ENCODE results near the gene SELENOI.
"Not testable (repeated sequence)": the region's sequence is repeated elsewhere in the genome, so short reads cannot be mapped to it uniquely, and the experiment has no call there.

Gene SELENOI, protein sequence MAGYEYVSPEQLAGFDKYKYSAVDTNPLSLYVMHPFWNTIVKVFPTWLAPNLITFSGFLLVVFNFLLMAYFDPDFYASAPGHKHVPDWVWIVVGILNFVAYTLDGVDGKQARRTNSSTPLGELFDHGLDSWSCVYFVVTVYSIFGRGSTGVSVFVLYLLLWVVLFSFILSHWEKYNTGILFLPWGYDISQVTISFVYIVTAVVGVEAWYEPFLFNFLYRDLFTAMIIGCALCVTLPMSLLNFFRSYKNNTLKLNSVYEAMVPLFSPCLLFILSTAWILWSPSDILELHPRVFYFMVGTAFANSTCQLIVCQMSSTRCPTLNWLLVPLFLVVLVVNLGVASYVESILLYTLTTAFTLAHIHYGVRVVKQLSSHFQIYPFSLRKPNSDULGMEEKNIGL

DNA sequence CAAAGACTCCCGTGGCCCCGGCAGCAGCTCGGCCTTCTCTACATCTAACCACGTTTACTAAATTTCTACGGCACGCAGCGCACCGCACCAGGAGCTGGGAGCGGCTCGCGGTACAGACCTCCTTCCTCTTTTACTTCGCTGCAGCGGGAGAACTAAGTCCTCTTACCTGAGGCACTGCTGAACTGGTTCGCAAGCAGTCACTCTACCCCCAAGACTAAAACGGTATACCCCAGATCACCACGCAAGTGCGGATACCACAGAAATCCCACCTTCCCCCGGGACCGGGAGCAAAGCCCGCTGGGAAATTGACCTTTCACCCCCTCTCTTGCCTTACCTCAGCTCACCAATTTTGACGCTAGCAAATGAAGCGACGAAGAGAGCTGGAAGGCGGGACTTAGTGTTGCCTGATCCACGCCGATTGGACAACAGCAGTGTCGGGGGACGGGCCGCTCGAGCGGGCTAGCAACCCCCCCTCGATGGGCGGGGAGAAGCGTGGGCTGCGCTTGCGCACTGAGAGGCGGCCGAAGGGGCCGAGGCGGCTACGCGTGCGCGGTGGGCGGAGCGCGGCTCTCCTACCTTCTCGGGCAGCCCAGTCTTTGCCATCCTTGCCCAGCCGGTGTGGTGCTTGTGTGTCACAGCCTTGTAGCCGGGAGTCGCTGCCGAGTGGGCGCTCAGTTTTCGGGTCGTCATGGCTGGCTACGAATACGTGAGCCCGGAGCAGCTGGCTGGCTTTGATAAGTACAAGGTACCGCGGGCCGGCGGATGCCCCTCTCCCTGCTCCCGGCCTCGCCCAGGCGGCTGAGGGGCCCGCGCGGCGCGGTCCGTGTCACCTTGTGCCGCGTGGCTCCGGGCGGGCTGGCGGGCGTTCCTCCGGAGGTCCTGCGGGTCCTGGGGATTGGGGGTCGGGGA lies at the start of gene SELENOI:
Gene SELENOI, plus strand, starts transcription at position 599 of the 909 bp plus-strand sequence. Its CDS starts 90 bp downstream, at position 689.
- DNase-seq, result peak; percentile 99

DNA sequence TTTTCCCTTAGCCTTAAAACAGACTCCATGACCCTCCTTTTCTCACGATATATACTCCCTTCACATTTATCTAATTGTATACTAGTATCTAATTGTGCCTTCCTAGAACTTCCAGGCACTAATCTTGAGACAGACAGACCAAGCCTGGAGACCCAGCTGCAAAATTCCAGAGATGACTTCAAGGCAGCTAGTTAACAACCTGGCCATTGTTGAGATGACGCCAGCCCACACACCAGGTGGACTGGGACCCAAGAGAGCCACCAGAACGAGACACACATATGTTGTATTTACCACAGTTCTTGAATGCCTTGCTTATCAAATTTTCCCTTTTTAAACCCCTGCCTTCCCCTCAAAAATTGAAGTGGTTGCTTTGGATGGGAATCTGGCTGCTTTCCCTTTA lies 48.9 kb upstream of the SELENOI start:
- DNase-seq, result no peak

DNA sequence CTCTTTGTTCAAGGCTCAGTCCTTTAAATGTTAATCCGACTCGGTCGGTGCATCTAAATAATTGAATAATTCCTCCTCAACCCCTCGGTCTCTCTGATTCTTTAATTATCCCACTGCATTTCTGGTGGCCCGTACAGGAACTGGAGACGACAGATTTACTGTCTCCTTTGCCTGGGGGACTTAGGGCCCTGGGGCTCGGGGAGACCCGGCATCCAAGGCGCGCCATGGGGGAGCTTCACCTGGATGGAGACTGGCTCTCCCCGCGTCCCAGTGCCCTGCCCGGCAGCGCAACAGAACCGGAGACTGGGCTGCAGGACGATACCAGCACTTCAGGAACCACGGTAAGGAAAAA lies 47.7 kb upstream of the SELENOI start:
- DNase-seq, result no peak

DNA sequence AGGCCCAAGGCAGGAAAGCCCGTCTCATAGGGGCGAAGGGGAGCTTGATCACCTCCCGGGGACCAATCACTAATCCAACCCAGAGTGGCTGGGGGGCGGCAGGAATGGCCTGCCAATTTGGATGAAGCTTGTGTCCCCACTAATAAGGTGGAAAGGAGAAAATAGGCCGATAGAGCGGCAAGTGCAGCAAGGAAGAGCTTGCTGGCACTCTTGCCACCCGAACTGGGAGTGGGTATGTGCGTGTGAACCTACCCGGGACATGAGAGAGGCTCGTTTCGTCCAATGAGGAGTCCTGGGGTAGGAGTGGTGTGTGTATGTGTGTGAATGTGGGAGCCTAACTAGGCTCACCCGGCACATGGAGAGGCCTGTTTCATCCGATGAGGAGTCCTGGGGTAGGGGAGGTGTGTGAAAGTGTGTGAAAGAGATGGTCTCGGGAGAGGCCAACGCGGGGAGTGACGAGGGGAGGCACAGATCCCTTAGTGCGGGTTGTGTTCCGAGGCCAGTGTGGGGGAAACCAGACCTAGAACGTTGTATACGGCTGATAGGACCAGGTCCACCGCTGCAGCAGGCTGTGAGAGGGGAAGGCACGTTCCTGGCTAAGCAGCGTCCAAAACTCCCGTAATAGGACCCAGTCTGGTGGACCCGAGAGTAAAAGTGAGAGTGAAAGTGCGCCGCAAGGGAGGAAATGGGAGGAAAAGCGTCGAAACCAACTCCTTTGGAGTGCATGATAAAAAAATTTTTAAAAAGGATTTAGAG lies 47.1 kb upstream of the SELENOI start:
- peak; percentile 46 for DNase-seq

DNA sequence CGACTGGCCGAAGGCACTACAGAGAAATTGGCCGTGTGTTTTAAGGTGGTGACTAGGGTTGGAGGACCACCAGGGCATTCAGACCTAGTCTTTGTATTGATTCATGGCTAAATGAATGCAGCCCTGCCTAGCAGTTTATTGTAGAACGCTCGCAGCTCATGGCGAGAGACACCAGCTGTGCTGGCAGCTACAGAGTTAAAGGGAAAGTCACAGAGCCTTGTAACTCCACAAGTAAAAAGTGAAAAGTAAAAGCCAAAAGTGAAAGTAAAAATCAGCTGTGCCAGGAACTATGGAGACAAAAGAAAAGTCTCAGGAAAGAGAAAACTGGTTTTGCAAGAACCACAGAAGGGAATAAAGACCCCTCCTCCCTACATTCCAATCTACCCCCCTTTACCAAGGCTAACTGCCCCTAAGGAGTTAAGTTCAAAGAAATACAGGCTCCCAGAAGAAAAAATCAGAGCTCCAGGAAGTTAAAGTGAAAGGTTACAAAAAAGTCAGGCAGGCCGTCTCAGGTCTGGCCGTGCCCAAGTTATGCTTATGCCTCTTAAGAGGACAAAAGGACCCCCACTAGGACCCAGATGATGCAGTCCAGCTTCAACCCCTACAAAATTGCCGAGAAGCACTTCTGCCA lies 46.4 kb upstream of the SELENOI start:
- peak; percentile 64 for DNase-seq

DNA sequence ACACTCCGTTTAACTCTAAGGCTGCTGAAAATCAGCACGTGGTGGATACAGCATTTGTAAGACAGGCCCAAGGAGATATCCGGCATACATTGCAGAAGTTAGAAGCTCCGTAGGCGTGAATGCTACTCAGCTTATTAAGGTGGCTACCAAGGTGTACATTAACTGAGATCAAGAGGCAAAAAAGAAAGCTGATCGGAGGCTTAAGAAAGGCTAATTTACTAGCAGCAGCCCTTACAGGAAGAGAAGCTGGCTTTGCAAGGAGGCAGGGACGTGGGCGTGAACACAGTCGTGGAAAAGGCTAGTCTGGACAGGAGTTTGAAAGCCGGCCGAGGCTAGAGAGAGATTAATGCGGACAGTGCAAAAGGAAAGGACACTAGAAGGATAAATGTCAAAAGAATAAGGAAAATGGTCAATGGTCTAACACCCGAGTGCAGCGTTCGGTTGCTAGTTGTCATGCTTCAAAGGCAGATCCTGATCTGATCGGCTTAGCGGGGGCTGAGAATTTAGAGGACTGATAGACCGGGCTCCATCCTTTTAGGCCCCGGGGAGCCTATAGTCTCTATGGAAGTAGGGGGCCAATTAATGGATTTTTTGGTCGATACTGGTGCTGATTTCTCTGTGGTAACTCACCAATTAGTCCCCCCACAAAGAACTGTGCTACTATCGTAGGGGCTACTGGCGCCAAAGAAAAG lies 45.6 kb upstream of the SELENOI start:
- peak; percentile 9 for DNase-seq

DNA sequence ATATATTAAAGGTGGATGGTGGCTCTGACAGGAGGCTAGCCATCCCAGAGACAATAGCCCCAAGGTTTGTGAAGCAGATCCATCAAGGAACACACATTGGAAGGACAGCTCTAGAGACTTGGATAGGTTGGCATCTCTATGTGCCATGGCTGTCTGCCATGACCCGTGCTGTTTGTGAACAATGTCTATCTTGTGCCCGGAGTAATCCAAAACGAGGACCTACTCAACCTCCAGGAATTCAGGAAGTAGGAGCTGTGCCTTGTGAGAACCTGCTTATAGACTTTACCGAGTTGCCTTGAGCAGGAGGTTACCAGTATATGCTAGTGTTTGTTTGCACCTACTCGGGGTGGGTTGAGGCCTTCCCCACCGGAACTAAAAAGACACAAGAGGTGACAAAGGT lies 43.1 kb upstream of the SELENOI start:
- DNase-seq, result no peak

DNA sequence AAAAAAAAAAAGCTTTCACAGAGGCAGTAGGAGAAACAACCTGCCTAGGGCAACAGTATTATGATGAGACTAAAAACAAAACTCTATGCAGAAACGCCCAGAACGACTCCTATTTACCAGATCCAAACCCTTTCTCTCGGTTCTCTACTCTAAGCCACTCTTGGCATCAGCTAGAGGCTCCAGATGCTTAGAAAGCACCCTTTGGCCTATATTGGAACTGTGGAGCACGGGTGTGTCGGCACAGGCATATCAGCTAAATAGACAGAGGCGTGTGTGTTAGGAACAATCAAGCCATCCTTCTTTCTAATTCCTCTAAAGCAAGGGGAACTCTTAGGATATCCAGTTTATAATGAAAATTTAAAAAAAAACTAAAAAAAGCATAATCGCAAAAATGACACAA lies 40.8 kb upstream of the SELENOI start:
- not testable (repeated sequence) for DNase-seq

DNA sequence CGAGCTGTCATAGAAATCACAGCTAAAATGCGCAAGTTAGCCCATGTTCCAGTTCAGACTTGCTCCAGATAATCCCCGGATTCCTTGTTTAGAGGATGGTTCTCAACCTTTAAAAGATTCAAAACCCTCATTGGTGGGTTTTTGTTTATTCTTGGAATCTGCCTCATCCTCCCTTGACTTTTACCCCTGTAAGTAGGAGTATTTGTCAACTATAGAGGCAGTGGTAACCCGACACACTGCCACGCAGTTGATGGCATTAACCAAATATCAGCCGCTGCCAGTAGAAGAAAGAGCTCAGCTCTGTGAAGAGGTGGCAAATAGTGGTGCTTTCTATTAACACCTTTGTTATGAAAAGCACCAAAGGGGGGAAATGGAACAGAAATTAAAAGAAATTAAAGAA lies 40.4 kb upstream of the SELENOI start:
- DNase-seq, result no peak

DNA sequence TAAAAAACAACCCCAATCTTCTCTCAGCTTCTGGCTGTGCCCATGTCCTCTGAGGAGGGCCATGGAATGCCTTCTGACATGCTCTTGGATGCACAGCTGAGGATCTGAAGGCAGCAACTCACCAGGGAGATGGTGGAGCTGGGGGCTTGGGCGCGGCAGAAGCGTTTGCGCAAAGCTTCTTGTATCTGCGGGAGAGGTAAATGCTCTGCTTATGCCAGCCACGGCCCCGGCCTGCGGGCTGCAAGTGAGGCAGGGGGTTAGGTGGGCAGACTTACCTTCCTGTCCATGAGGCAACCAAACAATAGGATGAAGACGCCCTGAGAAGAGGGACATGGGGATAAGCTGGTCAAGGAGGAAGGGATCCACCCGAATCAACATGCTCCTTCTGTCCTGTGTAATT lies 36.0 kb upstream of the SELENOI start:
- DNase-seq, result no peak

DNA sequence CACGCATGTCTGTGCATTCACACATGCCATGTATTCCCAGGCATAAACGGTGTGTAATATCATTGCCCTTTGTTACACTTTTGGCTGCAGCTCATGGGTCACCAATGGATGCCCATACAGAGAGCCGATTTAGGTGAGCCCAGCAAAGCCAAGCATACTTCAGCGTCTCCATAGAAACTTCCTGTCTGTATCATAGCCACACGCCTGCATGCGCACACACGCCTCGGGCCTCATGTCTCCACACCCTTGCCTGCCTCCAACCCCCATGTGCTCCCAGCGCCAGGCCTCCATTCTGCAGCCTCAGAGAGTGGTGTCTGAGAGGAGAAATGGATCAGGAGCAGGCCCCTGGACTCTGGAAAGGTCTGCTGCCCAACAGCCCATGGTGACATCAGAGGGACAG lies 33.5 kb upstream of the SELENOI start:
- DNase-seq, result no peak

DNA sequence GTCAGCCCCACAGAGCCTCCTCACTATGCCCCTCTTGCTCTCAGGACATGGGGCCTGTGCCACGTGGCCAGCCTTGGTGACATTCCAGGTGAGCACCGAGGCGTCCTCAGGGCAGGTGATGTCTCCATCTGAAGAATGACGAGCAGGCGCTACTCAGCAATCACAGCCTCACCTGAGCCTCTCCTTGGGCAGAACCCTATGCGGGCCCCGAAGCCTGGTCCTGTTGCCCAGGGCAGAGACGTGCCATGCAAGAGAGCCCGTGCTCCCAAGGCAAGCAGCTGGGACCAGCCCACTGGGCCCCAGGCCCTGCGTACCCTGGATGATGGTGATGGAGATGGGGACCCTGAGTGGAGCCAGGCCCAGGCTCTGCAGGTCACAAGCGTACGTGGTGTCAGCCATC lies 32.5 kb upstream of the SELENOI start:
- no peak for DNase-seq

DNA sequence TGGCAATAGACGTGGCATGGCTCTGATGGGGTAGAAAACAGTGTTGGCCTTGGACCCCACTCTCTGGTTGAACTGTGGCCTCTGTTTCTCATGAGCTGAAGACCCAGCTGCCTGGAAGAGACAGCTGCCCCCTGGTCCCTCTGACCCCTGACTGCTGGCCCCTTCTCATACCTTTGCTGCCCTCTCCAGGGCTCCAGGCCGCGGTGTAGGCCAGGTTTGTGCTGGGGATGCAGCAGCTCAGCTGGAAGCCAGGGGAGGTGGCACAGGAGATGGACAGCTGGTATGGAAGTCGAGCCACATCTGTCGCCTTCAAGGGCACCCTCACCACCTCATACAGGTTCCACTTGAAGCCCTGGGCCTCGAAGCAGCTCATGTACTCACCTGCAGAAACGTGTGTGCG lies 31.7 kb upstream of the SELENOI start:
- no peak for DNase-seq

DNA sequence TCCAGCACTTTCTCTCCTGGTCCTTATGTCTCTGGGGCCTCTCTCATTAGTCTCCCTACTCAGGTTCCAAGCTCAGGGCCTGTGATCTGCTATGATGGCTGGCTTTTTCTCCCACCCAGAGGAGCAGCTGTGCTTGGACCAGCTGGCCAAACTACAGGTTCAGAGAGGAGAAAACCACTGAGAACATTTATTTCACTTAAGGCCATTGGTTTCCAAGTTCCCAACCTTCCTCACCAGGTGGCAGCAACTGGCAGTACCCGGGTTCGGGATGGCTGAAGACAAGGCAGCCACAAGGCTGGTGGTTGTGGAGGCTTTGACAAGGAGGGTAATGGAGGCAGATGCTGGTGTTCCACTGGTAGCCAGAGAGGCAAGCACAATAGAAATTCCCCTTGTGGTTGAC lies 29.9 kb upstream of the SELENOI start:
- no peak for DNase-seq

DNA sequence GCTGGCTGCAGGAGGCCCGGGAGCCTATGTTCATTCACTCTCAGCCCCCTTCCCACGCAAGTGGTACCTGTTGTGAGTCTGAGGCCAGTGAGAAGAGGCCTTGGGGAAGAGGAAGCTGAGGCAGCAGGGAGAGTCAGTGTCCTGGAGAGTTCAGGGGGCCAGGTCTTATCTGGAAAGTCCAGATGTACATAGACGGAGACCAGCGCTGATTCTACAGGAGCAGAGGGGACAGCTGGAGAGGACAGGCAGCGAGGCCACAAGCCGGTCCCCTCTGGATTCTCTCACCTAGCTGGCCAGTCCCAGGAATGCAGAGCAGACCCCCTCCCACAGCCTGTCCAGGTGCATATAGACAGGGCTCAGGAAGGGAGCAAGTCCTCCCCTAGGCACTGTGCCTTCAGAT lies 29.1 kb upstream of the SELENOI start:
- DNase-seq, result no peak

DNA sequence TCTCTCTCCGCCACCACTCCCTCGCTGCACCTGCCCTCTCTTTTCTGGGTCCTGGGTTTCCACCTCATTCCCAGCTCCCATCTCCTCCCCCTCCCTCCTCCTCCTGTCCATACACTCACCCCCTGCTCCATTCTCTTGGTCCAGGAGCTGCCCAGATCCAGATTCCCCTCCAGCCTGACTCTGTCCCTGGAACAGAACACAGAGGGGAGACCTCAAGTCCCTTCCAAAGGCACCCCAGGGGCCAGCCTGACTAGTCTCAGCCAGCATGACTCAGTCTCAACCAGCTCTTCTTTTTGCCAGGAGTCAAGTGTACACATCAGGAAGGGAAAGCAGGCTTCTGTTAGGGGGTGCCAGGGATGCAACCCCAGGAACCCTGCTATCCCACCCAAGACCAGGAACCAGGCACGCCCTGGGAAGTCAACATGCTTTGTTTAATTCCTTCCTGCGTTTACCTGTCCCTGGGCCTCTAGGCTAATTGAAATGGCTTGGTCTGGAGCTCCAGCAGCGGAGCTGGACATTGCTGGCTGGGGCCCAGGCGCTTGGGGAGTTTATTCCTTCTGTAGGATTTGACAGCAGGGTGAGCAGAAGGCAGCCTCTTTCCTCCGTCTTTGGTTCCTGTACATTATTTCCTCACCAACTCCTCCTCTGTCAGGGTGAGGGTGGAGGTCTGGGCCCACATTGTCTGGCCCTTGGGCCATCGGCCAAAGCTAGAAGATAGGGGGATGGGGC lies 28.4 kb upstream of the SELENOI start:
- no peak for DNase-seq

DNA sequence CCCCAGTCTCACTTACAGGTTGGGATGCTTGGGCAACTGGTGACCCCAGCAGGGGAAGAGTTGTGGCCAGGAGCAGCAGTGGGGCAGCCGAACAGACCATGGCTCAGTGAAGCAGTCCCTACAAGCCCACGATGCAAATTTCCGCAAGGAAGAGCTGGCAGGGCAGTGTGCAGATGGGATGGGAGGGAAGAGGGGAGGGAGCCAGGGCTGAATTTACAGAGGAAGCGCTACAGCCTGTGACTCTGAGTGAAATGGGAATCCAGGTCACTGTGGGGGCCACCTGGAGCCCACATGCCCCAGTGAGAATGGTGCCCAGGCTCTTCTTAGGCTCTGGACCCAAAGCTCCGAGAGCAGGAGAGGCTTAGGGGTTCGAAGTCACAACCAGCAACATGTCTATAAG lies 27.0 kb upstream of the SELENOI start:
- DNase-seq, result no peak

DNA sequence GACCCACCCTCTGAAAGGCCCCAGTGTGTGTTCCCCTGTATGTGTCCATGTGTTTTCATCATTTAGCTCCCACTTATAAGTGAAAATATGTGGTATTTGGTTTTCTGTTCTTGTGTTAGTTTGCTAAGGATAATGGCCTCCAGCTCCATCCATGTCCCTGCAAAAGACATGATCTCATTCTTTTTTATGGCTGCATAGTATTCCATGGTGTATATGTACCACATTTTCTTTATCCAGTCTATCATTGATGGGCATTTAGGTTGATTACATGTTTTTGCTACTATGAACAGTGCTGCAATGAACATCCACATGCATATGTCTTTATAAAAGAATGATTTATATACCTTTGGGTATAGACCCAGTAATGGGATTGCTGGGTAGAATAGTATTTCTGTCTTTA lies 21.5 kb upstream of the SELENOI start:
- DNase-seq, result not testable (repeated sequence)

DNA sequence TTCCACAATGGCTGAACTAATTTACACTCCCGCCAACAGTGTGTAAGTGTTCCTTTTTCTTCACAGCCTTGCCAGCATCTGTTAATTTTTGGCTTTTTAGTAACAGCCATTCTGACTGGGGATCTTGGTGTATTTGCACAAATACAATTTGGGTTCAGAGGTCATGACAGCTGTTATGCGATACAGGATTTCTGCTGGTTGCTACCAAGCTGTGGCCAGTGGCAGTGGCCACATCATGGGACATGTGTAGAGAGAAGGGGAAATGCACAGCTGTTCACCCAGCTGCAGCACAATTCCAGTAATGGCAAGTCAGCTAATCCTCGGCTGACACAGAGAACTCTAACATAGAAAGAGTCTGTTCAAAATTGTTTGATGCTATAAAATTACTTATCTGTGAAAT lies 21.0 kb upstream of the SELENOI start:
- DNase-seq, result no peak

DNA sequence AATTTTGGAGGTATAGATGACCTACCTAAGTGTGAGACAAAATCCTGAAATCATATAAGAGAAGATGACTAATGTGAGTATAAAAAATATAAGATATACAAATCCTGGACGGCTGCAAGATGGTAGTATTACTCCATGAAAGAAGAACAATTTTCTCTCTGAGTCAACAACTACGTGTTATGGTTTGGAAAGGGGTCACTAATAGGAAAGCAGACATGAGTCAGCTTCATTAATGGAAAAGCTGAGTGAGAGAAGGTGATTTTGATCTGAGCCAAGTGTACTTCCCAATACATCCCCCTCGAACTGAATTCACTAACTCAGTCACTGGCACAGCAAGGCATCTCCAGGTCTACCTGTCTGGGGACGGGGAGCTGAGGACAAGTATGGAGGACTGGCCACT lies 20.1 kb upstream of the SELENOI start:
- peak; percentile 22 for DNase-seq

DNA sequence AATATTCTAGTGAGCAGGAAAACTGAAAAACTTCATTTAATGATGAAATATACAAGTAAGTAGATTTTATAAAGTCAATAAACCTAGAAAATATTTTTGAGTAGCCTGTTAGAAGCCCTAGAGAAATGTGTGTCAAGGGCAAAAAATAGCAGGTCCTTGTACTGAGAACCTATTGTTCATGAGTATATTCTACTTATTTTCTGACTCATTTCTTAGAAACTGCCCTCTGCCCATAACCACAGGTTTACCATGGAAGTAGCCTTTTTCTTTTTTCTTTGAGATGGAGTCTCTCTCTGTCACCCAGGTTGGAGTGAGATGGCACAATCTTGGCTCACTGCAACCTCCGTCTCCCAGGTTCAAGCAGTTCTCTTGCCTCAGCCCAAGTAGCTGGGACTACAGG lies 19.4 kb upstream of the SELENOI start:
- no peak for DNase-seq
